Jurkat, Clone E6-1 (cell line): ENCODE results near the gene AGO3.
"Not testable (repeated sequence)": the region's sequence is repeated elsewhere in the genome, so short reads cannot be mapped to it uniquely, and the experiment has no call there.

Experiments used
- DNase-seq: peaks from one replicate; pipeline ENCODE4 v3.0.0-alpha.2; 2011; ENCODE audit warnings: low read depth, low spot score
- H3K4me3 ChIP-seq: 2 replicates; pipeline ENCODE4 v1.5.1; 2011; ENCODE audit warnings: mild to moderate bottlenecking, low read length, control low read depth, moderate library complexity

Gene AGO3

GRCh38 chr1:35972631-35973030, 41.7 kb downstream of the AGO3 start:
- DNase-seq, H3K4me3 ChIP-seq: not testable (repeated sequence)

GRCh38 chr1:35980090-35980489, 49.2 kb downstream of the AGO3 start:
- no peak for DNase-seq
- H3K4me3 ChIP-seq, result no peak overlapping the region

GRCh38 chr1:35988237-35988636, 57.3 kb downstream of the AGO3 start:
- DNase-seq, result no peak
- H3K4me3 ChIP-seq, result no peak overlapping the region

- no peak for DNase-seq
- H3K4me3 ChIP-seq, result no peak overlapping the region
Observed at GRCh38 chr1:36006941-36007500, 76.1 kb downstream of the AGO3 start.

- DNase-seq, result no peak
- H3K4me3 ChIP-seq, result no peak overlapping the region
Observed at GRCh38 chr1:36007741-36008140, 76.8 kb downstream of the AGO3 start.

GRCh38 chr1:36008546-36009197, 77.8 kb downstream of the AGO3 start:
- no peak overlapping the region for H3K4me3 ChIP-seq
- no peak for DNase-seq

- no peak for DNase-seq
- no peak overlapping the region for H3K4me3 ChIP-seq
Observed at GRCh38 chr1:36014722-36015220, 83.9 kb downstream of the AGO3 start.

- no peak overlapping the region for H3K4me3 ChIP-seq
- DNase-seq, result no peak
Observed at GRCh38 chr1:36016686-36017085, 85.8 kb downstream of the AGO3 start.

- no peak for DNase-seq
- H3K4me3 ChIP-seq, result no peak overlapping the region
Observed at GRCh38 chr1:36023098-36023769, 92.3 kb downstream of the AGO3 start.

- H3K4me3 ChIP-seq, DNase-seq: not testable (repeated sequence)
Observed at GRCh38 chr1:36024024-36024423, 93.1 kb downstream of the AGO3 start.

GRCh38 chr1:36024847-36025246, 93.9 kb downstream of the AGO3 start:
- DNase-seq, result no peak
- no peak overlapping the region for H3K4me3 ChIP-seq

- DNase-seq, result no peak
- H3K4me3 ChIP-seq, result no peak overlapping the region
Observed at GRCh38 chr1:36027766-36028165, 96.9 kb downstream of the AGO3 start.

- no peak for DNase-seq
- no peak overlapping the region for H3K4me3 ChIP-seq
Observed at GRCh38 chr1:36031441-36031840, 100.5 kb downstream of the AGO3 start.

- H3K4me3 ChIP-seq, result no peak overlapping the region
- DNase-seq, result no peak
Observed at GRCh38 chr1:36034692-36035091, 103.8 kb downstream of the AGO3 start.

GRCh38 chr1:36035154-36035553, 104.2 kb downstream of the AGO3 start:
- H3K4me3 ChIP-seq, result no peak overlapping the region
- no peak for DNase-seq

- no peak for DNase-seq
Observed at GRCh38 chr1:36040238-36040637, 109.3 kb downstream of the AGO3 start.

GRCh38 chr1:36051821-36052220, 120.9 kb downstream of the AGO3 start:
- no peak overlapping the region for H3K4me3 ChIP-seq
- DNase-seq, result no peak

More at GRCh38 chr1:36040238-36040637, 109.3 kb downstream of the AGO3 start:
- H3K4me3 ChIP-seq, result no peak overlapping the region

GRCh38 chr1:36053978-36054377, 123.1 kb downstream of the AGO3 start:
- no peak for DNase-seq

GRCh38 chr1:36055706-36056105, 124.8 kb downstream of the AGO3 start:
- H3K4me3 ChIP-seq, result no peak overlapping the region
- no peak for DNase-seq

More at GRCh38 chr1:36053978-36054377, 123.1 kb downstream of the AGO3 start:
- H3K4me3 ChIP-seq, result no peak overlapping the region

- no peak overlapping the region for H3K4me3 ChIP-seq
- DNase-seq, result no peak
Observed at GRCh38 chr1:36062315-36062714, 131.4 kb downstream of the AGO3 start.
